Epidermal melanocyte (primary cell): ENCODE data around the gene HIPK1.
"Not testable (repeated sequence)": the region's sequence is repeated elsewhere in the genome, so short reads cannot be mapped to it uniquely, and the experiment has no call there.

Experiments
- DNase-seq: peaks from one replicate; pipeline ENCODE4 v3.0.0; 2011; ENCODE audit warnings: low spot score; ENCODE audit not compliant: insufficient read length

The HIPK1 gene

DNA sequence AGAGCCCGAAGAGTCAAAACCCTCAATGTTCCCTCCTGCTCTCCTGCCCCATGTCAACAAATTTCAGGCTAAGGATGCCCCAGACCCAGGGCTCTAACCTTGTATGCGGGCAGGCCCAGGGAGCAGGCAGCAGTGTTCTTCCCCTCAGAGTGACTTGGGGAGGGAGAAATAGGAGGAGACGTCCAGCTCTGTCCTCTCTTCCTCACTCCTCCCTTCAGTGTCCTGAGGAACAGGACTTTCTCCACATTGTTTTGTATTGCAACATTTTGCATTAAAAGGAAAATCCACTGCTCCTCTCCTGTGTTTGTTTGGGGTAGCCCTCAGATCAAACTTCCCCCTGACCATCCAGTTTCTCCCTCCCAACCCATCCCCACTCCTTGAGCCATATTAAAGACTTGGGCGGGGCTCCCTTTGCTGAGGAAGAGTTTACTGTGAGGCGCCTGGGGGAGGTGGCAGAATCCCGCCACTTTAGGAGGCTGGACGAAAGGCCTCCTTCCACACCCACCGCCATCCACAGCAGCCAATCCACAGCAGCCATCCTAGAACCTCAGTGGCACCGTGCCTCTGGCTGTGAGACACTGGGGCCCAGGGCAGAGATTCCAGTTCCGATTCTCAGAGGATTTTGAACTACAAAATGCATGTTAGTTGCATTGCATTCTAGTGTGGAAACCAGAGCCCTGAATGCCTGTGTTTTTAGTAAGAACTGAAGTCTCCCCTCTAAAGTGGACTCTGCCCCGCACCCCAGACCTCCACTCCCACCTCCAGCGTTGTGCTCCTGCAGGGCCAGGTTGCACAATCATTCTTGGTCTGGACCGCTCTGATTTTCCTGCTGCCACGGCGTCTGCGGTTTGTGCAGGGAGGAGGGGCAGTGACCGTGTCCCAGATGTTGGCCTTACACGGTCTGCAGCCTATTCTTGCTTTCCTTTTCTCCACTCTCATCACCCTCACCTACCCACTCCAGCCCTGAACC lies 53.1 kb downstream of the HIPK1 start:
- DNase-seq = no peak

GRCh38 chr1:113982949-113983348 lies 53.8 kb downstream of the HIPK1 start:
- no peak for DNase-seq

- DNase-seq = no peak
Observed at GRCh38 chr1:113983391-113983790, 54.3 kb downstream of the HIPK1 start.

DNA sequence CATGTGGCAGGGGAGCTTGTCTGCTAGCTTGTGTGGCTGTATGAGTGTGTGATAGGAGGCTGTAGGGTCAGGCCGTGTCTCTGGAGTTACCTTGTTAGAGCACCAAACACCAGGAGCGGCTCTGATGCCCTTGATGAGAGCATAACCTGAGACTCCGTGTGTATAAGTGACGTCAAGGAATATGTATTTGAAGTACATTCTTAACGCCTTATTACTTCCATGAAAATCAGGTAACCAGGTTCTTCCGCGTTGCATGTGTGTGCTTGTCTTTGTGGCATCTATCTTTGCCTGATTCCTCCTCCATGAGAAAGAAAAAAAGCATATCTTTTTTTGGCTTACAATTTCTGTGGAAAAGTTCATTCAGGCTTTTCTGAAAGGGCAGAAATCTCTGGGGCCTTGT lies 54.7 kb downstream of the HIPK1 start:
- DNase-seq = no peak

DNA sequence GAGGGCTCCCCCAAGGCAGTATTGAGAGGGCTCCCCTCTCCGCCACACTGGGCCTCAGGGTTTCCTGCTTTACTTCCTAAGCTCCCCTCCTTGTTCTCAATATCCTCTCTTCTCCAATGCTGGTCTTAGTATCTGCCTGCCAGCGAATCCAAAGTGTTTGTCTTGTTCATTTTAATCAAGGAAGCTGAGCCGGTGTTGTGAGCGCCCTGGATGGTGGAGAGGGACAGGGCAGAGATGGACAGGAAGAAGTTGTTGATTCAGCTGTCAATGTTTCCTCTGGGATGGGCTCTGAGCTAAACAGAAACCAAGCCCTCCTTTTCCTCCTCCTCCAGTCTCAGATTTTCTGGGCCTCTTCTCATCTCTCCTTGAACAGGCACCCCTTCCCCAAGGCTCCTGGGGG lies 55.6 kb downstream of the HIPK1 start:
- no peak for DNase-seq

GRCh38 chr1:113986802-113987201 lies 57.7 kb downstream of the HIPK1 start:
- no peak for DNase-seq

DNA sequence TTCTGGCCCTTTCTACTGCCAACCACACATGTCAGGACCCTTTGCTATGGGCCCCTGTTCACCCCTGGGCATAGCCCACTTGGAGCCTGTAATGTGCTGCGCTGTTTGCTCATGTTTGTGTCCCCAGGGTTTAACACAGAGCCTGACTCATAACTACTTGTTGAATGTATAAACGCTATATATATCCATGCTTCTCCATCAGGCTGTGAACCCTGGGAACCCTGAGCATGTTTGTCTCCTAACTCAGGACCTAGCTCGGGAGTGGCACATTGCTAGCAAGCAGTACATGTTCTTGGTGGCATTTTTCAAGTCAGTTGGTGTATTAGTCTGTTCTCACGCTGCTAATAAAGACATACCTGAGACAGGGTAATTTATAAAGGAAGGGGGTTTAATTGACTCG lies 58.1 kb downstream of the HIPK1 start:
- no peak for DNase-seq

DNA sequence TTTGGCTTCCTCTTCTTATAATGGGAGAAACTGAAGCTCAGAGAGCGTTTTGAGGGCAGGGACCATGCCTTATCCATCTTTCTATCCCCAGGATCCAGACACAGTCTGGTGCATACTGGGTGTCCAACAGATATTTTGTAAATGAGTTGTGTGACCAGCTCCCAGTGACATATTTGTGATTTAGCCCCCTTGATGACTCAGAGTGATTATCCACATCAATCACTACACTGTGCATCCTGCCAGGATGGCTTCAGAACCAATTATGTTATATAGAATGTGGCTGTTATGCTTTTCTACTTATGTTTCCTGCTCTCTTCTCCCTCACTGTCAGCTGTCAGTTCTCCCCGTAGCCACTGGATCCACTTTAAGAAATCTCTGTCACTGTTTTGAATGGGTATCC lies 61.4 kb downstream of the HIPK1 start:
- DNase-seq = no peak

- DNase-seq = no peak
Observed at GRCh38 chr1:113990961-113991360, 61.8 kb downstream of the HIPK1 start.

DNA sequence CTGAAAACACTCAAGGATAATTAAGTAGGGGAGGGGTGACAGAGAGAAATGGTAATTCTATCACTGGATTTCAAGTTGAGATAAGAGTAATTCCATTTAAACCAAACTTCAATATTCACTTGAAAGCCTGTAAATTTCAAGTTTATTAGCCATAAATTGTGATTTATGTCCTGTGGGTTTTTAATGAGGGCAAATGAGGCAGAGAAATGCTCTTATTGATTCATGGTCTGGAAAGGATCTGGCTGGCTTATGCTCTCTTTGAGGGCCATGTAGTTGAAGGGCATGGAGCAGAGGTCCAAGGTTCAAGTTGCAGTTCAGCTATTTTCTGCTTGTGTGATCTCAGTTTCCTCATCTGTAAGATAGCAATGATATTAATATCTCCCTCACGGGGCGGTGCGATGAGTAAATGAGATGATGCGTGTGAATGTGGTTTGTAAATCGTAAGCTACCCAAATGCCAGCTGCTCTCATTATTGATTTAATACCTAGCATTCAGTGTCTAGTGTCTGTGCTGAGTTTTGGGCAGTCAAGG lies 62.4 kb downstream of the HIPK1 start:
- no peak for DNase-seq

DNA sequence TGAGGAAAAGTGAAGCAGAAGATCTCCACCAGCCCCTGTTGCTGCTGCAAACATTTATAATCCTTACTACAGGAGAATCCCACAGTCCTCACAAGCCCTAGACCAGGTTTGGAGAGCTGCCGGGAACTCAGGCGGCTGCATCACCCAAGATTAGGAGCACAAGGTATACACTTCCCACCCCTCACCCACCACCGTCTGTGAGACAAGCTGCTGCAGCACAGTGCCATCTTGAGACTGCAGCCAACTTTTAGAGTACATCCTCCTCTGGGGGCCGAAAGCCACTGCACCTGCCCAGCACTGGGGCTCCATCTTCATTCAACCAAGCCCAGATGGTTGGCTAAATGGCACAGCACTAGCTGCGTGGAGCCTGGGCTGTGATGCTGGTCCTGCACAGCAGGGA lies 63.9 kb downstream of the HIPK1 start:
- no peak for DNase-seq

DNA sequence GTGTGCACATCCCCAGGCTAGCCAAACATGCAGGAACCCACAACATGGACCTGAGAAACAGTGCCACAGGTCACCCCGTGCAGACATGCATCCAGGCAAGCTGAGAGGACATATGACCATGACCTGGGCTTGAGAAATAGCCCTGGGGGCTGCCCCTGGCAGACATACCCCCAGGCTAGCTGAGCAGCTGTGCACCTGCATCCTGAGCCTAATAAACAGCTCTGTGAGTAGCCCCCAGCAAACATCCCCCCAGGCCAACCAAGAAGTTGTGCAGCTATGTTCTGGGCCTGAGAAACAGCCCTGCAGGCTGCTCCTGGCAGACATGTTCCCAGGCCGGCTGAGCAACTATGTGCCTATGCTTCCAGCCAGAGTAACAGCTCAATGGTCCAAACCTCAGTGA lies 64.6 kb downstream of the HIPK1 start:
- no peak for DNase-seq

DNA sequence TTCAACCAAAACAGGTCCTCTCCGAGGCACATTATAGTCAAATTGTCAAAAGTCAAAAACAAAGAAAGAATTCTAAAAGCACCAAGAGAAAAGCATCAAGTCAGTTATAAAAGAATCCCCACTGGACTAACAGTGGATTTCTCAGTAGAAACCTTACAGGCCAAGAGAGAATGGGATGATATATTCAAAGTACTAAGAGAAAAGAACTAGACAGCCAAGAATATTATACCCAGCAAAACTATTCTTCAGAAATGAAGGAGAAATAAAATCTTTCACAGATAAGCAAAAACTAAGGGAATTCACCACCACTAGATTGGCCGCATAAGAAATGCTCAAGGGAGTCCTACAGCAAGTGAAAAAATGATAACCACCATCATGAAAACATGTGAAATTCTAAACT lies 66.3 kb downstream of the HIPK1 start:
- DNase-seq = no peak

GRCh38 chr1:113998361-113998760 lies 69.2 kb downstream of the HIPK1 start:
- no peak for DNase-seq

DNA sequence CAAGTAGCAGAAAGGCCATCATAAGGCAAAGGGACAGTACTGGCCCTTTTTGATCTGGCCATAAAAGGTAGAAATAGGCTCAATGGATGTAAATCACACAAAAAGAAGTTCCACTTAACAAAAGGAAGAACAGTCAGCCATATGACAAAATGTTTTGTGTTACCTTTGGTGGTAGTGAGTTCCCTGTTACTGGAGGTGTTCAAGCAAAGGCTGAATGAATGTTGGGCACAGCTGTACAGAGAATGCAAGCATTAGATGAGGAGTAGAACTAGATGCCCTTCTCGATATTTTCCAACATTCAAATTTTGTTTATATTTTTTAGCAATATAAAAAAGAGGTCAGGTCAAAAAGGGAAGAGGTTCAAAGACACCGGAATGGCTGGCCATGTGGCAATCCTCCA lies 70.1 kb downstream of the HIPK1 start:
- no peak for DNase-seq

GRCh38 chr1:113999799-114000198 lies 70.7 kb downstream of the HIPK1 start:
- DNase-seq = no peak

DNA sequence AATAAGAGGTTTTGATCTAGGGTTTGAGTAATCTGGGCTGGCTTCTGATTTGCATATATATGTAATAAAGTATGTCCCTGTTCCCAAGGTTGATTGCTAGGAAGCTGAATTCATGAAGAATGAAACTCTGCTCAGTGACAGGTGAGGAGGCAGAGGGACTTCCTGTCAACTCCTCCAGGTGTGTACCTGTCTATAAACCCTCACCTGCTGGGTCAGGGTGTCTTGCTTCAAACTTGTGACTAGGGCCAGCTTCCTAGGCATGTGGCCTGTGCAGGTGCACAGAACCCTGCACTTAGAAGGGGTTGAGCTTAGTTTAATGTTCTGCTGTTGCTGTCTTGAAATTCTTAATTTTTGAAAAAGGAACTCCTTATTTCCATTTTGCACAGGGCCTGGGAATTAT lies 71.3 kb downstream of the HIPK1 start:
- DNase-seq = no peak

DNA sequence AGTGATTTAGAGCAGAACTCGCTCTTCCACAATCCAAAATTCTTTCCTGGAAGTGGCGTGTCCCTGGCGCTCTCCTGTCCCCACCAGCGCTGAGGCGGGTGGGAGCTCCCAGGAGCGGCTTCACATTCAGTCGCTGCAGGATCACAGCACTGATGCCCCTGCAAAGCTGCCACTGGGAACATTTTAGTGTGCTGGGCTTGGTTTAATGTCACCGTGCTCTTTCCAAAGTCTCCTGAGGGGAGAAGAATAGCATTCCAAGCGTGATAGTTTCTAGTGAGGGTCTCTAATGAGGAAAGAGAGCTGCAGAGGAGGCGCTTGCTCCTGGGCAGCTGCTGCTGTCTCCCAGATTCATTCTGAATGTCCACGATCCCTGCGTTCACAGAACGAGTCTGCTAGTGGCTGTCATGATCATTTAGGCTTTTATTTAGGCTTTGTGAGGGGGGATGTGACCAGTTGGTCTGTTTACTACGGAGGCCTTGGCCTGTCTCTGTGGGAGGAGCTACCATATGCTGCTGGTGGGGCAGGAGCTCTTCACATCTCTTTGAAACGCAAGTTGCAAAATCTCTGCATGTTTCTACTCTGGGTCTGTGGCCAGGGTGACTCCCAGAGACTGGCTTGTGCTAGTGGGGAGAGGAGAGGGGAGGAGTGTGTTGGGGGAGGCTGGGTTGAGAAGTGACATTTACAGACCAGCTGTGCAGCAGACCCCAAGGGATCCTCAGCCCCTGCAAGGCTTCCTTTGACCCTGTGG lies 73.5 kb downstream of the HIPK1 start:
- no peak for DNase-seq

DNA sequence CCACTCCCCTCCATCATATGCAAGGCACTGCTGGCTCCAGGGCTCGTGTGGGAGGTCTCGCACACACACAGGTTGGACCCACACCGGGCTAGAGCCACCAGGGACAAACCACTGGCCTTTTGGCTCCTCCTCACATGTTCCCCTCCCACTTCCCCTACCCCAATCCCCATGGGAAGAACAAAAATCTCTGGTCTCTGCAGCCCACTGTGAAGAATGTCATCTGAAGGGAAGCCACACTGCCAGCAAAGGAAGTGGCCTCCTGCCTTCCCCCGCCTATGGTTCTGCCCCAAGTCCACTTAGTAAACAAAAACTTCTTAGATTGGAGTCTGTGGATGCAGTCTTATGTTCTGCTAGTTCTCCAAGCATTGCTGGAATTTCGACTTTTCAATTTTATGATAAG lies 74.3 kb downstream of the HIPK1 start:
- DNase-seq = no peak

DNA sequence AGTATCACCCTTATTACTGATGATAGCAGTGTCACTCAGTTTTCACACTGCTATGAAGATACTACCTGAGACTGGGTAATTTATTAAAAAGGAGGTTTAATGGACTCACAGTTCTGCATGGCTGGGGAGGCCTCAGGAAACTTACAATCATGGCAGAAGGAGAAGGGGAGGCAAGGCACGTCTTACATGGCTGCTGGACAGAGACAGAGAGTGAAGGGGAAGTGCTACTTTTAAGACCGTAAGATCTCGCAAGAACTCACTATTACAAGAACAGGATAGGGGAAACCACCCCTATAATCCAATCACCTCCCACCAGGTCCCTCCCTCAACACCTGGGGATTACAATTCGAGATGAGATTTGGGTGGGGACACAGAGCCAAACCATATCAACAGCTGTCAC lies 77.7 kb downstream of the HIPK1 start:
- DNase-seq = not testable (repeated sequence)

DNA sequence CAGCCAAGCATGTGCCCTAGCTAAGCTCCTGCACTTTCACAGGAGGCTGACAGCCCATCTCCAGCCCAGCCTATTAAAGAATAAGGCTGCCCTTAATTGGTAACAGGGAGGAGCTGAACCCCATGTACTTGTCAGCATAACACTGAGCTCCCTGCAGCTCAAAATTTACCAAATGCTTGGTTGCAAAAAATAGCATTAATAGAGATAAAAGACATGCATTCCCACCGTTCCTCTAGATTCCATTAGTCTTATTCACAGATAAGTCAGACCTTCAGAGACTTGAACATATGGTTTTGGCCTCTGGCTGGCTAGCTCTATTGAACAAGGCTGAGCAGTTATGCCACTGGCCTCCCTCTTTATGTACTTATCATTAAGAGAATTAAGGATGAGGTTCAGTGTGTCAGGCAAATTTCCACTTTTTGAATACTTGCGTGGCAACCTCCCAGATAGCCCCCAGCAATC lies 79.4 kb downstream of the HIPK1 start:
- DNase-seq = no peak

DNA sequence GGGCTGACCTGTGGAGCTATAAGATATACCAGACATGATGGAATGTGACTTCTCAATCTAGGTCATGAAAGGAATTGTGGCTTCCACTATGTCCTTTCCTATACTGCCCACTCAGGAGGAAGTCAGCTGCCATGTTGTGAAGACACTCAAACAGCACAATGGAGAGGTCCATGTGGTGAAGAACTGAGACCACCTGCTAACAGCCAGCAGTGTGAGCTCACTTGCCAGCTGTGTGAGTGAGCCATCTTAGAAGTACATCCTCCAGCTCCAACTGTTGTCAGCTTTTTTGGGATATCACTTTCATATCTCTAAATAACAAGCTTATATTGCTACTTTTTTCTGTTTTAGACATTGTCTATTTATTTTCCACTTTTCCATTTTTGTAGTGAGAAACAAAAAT lies 79.9 kb downstream of the HIPK1 start:
- no peak for DNase-seq
